NCI-H128 (cell line): Measurements from ENCODE around the gene ACSL4.
"Not testable (repeated sequence)": the region's sequence is repeated elsewhere in the genome, so short reads cannot be mapped to it uniquely, and the experiment has no call there.

Experiments
- DNase-seq: peaks from one replicate; lab custom pipeline; 2025; ENCODE audit not compliant: unreplicated experiment; lab: John Stamatoyannopoulos, UW

ACSL4 gene

DNA sequence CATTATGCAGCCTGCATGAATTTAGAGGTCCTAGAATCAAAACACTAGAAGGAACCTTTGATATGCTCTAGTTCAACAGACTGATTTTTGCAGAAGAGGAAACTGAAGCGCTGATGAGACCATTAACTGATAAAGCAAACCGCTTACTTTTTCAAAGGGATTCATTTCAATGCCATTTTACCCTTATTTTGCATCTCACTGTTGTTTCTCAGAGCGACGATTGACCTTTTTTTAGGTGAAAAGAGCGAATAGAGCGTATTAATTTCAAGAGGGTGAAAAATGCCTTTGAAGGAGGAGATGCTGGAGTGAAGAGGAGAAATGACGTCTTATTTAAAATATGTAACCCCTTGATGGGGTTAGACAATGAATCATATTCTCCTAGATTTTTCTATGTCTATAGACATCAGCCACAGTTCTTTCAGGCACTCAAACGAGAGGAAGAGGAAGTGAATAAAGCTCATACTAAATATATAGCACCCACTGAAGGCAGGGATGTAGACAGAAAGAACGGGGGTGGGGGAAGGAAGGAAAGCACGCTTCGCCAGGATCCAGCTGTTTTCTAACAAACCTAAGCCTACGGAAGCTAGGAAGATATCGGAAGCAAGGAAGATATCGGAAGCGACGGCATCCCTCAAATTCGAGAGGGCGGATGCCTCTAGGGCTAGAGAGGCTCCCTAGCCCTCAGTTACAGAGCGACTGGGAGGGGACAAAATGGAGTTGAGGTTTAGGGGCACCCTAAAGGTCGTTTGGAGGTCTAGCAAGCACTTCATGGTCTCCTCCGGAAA, 848 bp downstream of the ACSL4 start:
- no peak for DNase-seq

- no peak for DNase-seq
Observed at GRCh38 chrX:109728173-109728535, 4.9 kb downstream of the ACSL4 start.

DNA sequence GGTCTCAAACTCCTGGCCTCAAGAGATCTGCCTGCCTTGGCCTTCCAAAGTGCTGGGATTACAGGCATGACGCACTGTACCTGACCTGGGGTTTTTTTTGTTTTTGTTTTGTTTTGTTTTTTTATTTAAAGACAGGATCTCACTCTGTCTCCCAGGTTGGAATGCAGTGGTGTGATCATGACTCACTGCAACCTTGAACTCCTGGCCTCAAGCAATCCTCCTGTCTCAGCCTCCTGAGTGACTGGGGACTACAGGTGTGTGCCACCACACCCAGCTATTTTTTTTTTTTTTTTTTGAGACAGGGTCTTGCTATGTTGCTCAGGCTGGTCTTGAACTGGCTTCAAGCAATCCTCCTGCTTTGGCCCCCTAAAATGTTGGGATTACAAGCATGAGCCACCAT, 8.1 kb downstream of the ACSL4 start:
- not testable (repeated sequence) for DNase-seq

- DNase-seq: no peak
Observed at GRCh38 chrX:109720947-109721346, 12.1 kb downstream of the ACSL4 start.

GRCh38 chrX:109719264-109719663, 13.8 kb downstream of the ACSL4 start:
- no peak for DNase-seq

GRCh38 chrX:109716431-109717028, 16.5 kb downstream of the ACSL4 start:
- DNase-seq: no peak

DNA sequence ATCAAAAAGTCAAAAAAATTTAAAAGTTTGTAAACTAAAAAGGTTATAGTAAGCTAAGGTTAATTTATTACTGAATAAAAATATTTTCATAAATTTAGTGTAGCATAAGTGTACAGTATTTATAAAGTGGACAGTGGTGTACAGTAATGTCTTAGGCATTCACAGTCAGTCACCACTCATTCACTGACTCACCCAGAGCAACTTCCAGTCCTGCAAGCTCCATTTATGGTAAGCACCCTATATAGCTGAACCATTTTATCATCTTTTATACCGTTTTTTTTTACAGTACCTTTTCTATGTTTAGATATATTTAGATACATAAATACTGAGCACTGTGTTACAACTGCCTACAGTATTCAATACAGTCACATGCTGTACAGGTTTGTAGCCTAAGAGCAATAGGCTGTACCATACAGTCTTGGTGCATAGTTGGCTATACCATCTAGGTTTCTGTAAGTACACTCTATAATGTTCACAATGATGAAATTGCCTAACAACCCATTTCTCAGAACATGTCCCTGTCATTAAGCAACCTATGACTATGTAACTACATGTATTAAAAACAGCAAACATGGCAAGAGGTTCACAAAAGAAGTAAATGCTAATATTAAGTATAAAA, 18.6 kb downstream of the ACSL4 start:
- no peak for DNase-seq

DNA sequence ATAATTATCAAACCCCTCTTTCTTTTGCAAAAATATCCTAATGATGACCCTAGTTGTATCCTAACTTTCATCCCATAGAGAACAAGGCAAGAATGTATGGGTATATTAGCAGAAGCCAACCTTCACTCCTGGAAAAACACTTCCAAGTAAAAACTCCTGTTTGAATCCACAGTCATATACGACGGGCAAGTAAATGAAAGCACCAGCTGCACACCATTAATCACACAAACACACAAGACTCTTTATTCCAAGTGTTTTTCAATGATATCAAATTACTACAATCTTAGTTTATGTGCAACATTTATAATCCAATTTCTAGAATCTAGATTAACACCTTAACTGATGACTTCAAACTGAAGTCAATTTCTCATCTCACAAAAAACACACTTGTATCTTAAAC, 22.9 kb downstream of the ACSL4 start:
- DNase-seq: no peak

GRCh38 chrX:109709129-109709631, 23.9 kb downstream of the ACSL4 start:
- DNase-seq: no peak

DNA sequence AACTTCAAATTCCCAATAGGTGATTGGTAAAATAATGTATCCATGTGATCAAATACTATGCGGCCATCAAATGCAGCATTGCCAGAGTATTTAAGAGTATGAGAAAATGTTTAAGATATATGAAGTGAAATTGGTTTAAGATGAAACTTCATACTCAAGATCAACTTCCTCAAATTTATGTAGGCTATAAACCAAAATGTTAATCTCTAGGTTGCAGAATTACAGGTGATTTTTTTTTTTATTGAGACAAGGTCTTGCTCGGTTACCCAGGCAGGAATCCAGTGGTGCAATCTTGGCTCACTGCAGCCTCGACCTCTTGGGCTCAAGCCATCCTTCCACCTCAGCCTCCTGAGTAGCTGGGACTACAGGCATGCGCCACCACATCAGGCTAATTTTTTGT, 25.3 kb downstream of the ACSL4 start:
- DNase-seq: no peak

DNA sequence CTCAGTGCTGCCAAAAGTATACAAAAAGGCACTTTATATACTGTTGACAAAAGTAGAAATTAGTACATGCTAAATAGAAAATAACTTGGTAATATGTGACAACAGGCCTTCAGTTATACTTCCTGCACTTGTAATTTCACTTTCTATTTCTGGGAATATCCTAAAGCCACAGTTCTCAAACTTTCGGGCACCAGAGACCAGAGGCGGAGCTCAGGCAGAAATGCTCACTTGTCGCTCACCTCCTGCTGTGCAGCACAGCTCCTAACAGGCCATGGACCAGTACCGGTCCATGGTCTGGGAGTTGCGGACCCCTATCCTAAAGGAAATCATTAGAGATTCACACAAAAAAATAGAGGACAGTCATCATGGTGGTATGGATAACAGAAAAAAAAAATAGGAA, 25.7 kb downstream of the ACSL4 start:
- no peak for DNase-seq

DNA sequence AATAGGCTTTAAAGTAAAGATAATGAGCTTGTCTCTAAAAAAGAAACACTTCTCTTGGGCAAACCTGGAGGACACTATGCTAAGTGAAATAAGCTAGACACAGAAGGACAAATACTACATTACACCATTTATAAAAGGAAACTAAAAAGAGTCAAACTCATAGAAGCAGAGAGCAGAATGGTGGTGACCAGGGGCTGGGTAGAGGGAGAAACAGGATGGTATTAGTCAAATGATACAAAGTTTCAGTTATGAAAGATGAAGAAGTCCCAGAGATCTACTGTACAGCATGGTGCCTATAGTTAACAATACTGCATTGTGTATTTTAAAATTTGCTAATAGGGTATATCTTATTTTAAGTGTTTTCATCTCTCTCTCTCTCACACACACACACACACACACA, 28.5 kb downstream of the ACSL4 start:
- no peak for DNase-seq

DNA sequence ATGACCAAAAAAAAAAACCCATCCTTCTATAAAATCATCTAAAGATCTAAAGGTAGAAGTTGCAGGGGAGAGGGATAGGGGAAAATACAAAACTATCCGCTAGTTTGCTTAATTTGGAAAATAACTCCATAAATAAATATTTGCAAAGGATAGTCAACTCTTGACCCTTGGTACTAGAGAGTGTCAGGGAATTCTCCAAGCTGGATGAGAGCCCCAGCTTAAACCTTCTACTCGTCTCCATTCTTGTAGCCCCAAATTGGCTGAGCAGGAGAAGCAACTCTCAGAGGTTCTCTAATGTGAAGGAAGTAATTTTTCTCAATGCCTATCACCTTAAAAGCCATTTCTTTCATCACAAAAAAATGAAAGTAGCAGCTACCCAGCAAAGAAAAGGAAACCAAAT, 35.2 kb downstream of the ACSL4 start:
- DNase-seq: no peak

GRCh38 chrX:109696146-109696740, 36.8 kb downstream of the ACSL4 start:
- no peak for DNase-seq

- DNase-seq: no peak
Observed at GRCh38 chrX:109695637-109696036, 37.4 kb downstream of the ACSL4 start.

DNA sequence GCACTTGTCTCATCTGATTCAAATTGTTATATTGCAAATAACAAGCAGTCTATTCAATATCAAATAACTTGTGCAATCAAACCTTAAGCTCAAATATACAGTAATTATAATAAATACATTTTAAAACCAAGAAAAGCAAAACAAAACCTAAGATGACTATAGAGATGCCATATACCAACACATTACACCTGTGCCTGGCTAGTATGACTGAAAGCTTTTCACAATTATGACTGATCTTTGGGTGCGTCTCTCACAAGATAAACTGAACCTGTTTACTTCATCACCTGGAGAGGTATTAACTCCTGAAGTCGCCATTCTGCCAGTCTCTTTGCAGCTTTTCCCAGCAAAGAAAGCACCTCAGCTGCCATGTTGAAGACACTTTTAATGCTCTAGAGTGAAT, 41.3 kb downstream of the ACSL4 start:
- no peak for DNase-seq

DNA sequence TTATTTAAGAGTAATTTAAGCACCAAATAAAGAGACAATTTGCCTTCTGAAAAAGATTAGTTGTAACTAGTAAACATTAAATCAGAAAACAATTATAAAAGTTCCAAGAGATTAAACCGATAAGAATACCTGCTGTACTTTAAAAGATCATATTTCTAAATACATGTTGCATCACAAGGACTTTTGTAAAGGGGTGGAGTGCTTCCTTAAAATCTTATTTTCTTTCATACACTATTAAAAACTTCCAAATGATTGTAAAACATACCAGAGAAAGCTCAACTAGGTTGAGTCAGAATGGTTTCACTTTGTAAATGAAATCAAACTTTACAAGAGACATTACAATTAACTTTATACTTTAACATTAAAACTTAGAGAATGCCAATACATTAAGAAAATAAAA, 41.8 kb downstream of the ACSL4 start:
- DNase-seq: no peak

GRCh38 chrX:109687903-109688302, 45.2 kb downstream of the ACSL4 start:
- DNase-seq: no peak

DNA sequence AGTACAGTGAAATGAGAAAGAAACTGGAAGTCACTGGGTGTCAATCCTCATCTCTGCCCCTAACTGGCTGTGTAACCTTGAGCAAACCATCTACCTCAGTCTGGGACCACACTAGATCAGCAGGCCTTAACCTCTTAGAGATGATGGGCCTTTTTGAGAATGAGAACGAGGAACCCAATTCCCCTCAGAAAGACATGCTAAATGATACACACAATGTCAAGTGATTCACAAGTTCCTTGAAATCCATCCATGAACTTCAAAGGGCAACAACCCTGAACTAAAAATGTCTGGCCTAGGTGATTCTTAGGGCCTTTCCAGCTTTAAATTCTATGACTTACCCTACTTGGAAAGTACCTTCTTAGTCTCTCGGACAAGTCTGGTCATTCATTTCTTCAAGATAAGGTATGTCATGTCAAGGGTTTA, 47.4 kb downstream of the ACSL4 start:
- DNase-seq: no peak

DNA sequence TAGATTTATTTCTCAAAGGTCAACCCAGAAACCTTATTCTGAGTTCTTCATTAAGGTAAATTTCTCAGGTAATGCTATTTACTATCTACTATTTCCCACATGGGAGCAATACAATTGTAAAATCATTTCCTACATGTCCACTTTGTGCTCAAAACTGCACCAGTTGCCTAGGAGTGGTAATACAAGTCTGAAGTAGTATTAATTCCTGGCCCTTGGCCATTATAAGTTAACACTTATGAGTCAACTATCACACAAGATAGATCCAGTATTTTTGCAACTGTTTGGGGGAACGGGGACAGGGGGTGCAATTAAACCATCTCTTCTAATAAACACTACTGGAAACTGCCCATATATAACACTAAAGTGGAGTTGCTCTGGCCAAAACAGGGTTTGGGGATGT, 48.9 kb downstream of the ACSL4 start:
- no peak for DNase-seq

DNA sequence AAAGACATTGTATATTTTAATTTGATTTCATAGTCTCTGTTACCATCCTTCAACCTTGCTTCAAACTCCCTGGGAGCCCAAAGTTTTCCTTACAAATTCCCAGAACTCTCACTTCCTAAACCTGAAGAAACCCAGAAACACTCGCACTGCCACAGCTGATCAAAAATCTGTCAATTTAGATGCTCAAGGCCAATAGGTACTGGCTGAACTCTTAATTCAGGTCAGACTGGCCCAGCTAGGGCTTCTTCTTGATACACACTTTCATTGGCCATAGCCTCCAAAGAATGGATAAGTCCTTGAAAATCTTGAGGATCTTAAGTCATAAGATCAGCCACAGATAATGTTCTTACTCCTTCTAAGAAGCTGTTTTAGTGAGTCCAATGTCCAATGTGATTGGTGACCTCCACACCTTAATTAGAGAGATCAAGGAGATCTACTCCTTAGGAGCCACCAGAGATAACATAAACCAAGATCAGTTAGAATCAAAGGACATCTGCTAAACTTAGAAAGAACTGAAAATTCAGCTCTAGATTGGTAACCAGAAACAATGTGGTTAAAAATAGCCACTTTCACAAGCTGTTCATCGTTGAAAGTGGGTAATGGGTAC, 51.5 kb downstream of the ACSL4 start:
- no peak for DNase-seq
